DND-41 (cell line): ENCODE measurements around the gene KCNQ5.

Experiments used
- ATAC-seq: fragments of 200-7000 bp; cut with Tn5 transposase; 3 replicates; pipeline ENCODE4 v1.9.1; 2021; ENCODE audit warnings: low read depth; ENCODE audit not compliant: insufficient read depth
- DNase-seq: peaks from one replicate; pipeline ENCODE4 v3.0.0-alpha.2; 2020
- H2AFZ ChIP-seq: 2 replicates; pipeline ENCODE4 v1.6.0; 2012; ENCODE audit warnings: low read depth, low read length
- H3K27ac ChIP-seq: 2 replicates; pipeline ENCODE4 v1.5.1; 2012; ENCODE audit warnings: low read length, inconsistent platforms
- H3K27me3 ChIP-seq: fragments of 200-600 bp; sonication (generic); 2 replicates; pipeline ENCODE4 v1.6.0; 2012; ENCODE audit warnings: low read length, mild to moderate bottlenecking, inconsistent platforms; ENCODE audit not compliant: insufficient read depth, poor library complexity
- H3K36me3 ChIP-seq: 2 replicates; pipeline ENCODE4 v1.5.1; 2012; ENCODE audit warnings: low read length, inconsistent platforms; ENCODE audit not compliant: insufficient read depth
- H3K4me1 ChIP-seq: 2 replicates; pipeline ENCODE4 v1.5.1; 2012; ENCODE audit warnings: mild to moderate bottlenecking, low read length; ENCODE audit not compliant: insufficient read depth
- H3K4me2 ChIP-seq: 2 replicates; pipeline ENCODE4 v1.6.0; 2012; ENCODE audit warnings: mild to moderate bottlenecking, moderate library complexity, low read length, inconsistent platforms; ENCODE audit not compliant: insufficient read depth
- H3K4me3 ChIP-seq, 2 experiments: fragments of 200-600 bp in 1 of 2; shearing (Covaris generic) in 1 of 2; 2 replicates each; pipeline ENCODE4 v1.5.1; 2012 to 2016; ENCODE audit warnings: inconsistent platforms in 2 of 2, low read length in 2 of 2, mild to moderate bottlenecking in 2 of 2, low read depth in 1 of 2, moderate library complexity in 1 of 2
- H3K79me2 ChIP-seq: 2 replicates; pipeline ENCODE4 v1.6.0; 2012; ENCODE audit warnings: low read length, inconsistent platforms; ENCODE audit not compliant: insufficient read depth
- H3K9ac ChIP-seq: 2 replicates; pipeline ENCODE4 v1.6.0; 2012; ENCODE audit warnings: low read depth, mild to moderate bottlenecking, inconsistent platforms, low read length, moderate library complexity
- H3K9me3 ChIP-seq: 2 replicates; pipeline ENCODE4 v1.5.1; 2012; ENCODE audit warnings: low read length, moderate library complexity, mild to moderate bottlenecking, inconsistent platforms; ENCODE audit not compliant: insufficient read depth, severe bottlenecking
- H4K20me1 ChIP-seq: 2 replicates; pipeline ENCODE4 v1.6.0; 2012; ENCODE audit warnings: low read length; ENCODE audit not compliant: insufficient read depth
- EZH2 ChIP-seq: IDR thresholded peaks from 3 replicates; pipeline ENCODE4 v1.6.1; 2012; ENCODE audit warnings: borderline replicate concordance, low read depth, mild to moderate bottlenecking, moderate library complexity, low read length, inconsistent platforms; ENCODE audit not compliant: severe bottlenecking
- TF ChIP-seq, protein P1 (sequence below): IDR thresholded peaks from 2 replicates; pipeline ENCODE4 v1.5.1; 2012; ENCODE audit warnings: borderline replicate concordance, low read length, moderate library complexity, mild to moderate bottlenecking; ENCODE audit not compliant: poor library complexity, severe bottlenecking; ENCODE audit errors: extremely low read depth

KCNQ5 gene

DNA sequence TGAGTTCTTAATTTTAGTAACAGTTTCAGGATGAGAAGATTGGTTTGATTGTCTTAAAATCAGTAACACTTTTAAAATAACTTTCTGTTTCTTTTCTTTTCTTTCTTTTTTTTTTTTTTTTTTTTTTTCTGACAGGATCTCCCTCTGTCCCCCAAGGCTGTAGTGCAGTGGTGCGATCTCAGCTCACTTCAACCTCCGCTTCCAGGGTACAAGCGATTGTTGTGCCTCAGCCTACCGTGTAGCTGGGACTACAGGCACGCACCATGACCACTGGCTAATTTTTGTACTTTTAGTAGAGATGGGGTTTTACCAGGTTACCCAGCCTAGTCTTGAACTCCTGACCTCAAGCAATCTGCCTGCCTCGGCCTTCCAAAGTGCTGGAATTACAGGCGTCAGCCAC lies 33.7 kb upstream of the KCNQ5 start:
- TF ChIP-seq, protein P1, sequence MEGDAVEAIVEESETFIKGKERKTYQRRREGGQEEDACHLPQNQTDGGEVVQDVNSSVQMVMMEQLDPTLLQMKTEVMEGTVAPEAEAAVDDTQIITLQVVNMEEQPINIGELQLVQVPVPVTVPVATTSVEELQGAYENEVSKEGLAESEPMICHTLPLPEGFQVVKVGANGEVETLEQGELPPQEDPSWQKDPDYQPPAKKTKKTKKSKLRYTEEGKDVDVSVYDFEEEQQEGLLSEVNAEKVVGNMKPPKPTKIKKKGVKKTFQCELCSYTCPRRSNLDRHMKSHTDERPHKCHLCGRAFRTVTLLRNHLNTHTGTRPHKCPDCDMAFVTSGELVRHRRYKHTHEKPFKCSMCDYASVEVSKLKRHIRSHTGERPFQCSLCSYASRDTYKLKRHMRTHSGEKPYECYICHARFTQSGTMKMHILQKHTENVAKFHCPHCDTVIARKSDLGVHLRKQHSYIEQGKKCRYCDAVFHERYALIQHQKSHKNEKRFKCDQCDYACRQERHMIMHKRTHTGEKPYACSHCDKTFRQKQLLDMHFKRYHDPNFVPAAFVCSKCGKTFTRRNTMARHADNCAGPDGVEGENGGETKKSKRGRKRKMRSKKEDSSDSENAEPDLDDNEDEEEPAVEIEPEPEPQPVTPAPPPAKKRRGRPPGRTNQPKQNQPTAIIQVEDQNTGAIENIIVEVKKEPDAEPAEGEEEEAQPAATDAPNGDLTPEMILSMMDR, result no peak
- TF ChIP-seq EZH2, result no peak
- H3K9ac ChIP-seq, result no peak overlapping the region
- H3K27ac ChIP-seq, result no peak overlapping the region
- no peak overlapping the region for H3K4me2 ChIP-seq
- no peaks in the 10 kb centered on the region for H3K4me1 ChIP-seq
- H3K36me3 ChIP-seq, result no peaks in the 10 kb centered on the region
- no peak overlapping the region for H2AFZ ChIP-seq
- H3K27me3 ChIP-seq, result no peaks in the 10 kb centered on the region
- H3K4me3 ChIP-seq, result no peak overlapping the region
- DNase-seq (no peak), ATAC-seq (no peak)
- H4K20me1 ChIP-seq, result no peaks in the 10 kb centered on the region
- no peaks in the 10 kb centered on the region for H3K79me2 ChIP-seq
- H3K9me3 ChIP-seq, result no peaks in the 10 kb centered on the region

DNA sequence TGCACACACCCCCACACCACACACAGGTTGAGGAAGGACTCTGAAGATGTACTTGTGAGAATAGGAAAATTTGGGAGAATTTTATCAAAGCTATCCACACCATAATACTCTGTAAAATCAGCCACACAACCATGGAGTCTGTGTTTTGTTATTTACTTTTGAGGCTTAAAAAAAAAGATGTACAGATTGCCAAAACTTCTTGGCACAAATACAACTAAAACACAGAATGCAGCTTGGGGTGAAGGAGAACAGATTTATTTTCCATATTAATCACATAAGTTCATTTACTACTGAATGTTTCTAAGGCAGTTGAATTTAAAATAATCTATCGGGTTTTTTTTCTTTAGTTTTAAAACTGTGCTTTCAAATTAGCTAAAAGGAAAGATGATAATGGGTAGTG lies 32.8 kb upstream of the KCNQ5 start:
- Histone ChIP-seq H3K4me2 (no peak overlapping the region), H3K4me3 (no peak overlapping the region), H3K36me3 (no peaks in the 10 kb centered on the region), H3K9me3 (no peaks in the 10 kb centered on the region), H4K20me1 (no peaks in the 10 kb centered on the region), H3K79me2 (no peaks in the 10 kb centered on the region), H3K9ac (no peak overlapping the region), H2AFZ (no peak overlapping the region), H3K4me1 (no peaks in the 10 kb centered on the region), H3K27me3 (no peaks in the 10 kb centered on the region), H3K27ac (no peak overlapping the region)
- no peak for DNase-seq
- ATAC-seq, result no peak
- TF ChIP-seq EZH2, result no peak
- TF ChIP-seq, protein P1, result no peak

DNA sequence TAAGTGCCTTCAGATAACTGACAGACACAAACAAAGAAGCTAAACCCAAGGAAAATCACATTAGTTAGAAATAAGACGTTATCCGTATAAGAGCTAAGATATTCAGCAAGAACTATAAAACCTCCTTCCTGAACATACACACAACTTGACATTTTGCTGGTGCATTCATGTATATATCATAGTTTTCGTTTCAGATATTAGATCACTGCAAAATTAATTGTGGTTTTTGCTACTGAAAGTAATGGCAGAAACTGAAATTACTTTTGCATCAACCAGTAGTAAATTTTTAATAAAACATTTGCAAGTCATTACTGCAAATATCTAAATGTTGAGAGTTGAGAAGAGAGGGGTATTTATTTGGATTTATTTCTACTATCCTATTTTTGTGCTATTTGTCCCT lies 26.1 kb upstream of the KCNQ5 start:
- Histone ChIP-seq H3K4me3 (no peak overlapping the region), H3K27ac (no peak overlapping the region), H2AFZ (no peak overlapping the region), H3K27me3 (no peaks in the 10 kb centered on the region), H3K36me3 (no peaks in the 10 kb centered on the region), H3K79me2 (no peaks in the 10 kb centered on the region), H3K4me1 (no peaks in the 10 kb centered on the region), H3K9me3 (no peaks in the 10 kb centered on the region), H4K20me1 (no peaks in the 10 kb centered on the region), H3K9ac (no peak overlapping the region), H3K4me2 (no peak overlapping the region)
- ATAC-seq, result no peak
- TF ChIP-seq, protein P1, result no peak
- TF ChIP-seq EZH2, result no peak
- DNase-seq, result no peak
